ENCODE results near the gene POU2AF2. TPM values are rescaled to one million over a fixed set of nuclear protein-coding genes. Genes with fewer than 3 reads are reported as not detected.
"Not testable (repeated sequence)": the region's sequence is repeated elsewhere in the genome, so short reads cannot be mapped to it uniquely, and the experiment has no call there.

The POU2AF2 gene
- total RNA-seq, 6 experiments from 2014 or later: not detected

DNA sequence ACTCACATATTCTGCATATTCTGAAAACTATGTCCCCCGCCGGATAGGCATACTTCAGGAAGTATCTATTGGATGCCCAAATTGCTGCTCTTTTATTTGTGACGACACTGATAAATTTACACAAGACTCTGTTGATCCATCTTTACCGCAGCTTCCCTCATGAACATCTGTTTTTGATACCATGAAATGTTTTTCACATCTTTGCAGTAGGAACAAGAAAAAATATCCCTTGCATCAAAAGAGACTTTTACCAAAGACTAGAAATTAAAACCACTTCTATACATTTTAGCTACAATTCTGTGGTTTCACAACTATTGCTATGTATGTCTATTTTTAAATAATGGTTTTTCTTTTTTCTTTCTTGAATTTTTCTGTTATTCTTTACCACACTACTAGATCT, 15.3 kb downstream of the POU2AF2 start:
- H3K27ac ChIP-seq: no peak overlapping the region
- H3K27me3 ChIP-seq: no peaks in the 10 kb centered on the region
- H3K4me1 ChIP-seq: no peaks in the 10 kb centered on the region
- intact Hi-C loops (cut with DNase I): no loop called here
- no peak for DNase-seq
- H3K9me3 ChIP-seq: no peaks in the 10 kb centered on the region
- H3K36me3 ChIP-seq: no peaks in the 10 kb centered on the region
- H3K4me3 ChIP-seq: no peak overlapping the region
- ATAC-seq: no peak
- TF ChIP-seq, protein P1, sequence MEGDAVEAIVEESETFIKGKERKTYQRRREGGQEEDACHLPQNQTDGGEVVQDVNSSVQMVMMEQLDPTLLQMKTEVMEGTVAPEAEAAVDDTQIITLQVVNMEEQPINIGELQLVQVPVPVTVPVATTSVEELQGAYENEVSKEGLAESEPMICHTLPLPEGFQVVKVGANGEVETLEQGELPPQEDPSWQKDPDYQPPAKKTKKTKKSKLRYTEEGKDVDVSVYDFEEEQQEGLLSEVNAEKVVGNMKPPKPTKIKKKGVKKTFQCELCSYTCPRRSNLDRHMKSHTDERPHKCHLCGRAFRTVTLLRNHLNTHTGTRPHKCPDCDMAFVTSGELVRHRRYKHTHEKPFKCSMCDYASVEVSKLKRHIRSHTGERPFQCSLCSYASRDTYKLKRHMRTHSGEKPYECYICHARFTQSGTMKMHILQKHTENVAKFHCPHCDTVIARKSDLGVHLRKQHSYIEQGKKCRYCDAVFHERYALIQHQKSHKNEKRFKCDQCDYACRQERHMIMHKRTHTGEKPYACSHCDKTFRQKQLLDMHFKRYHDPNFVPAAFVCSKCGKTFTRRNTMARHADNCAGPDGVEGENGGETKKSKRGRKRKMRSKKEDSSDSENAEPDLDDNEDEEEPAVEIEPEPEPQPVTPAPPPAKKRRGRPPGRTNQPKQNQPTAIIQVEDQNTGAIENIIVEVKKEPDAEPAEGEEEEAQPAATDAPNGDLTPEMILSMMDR (IDR thresholded peaks at IDR 0.05): no peak
- no peak for TF ChIP-seq POLR2A (IDR thresholded peaks at IDR 0.05)
- 61% methylated on average over 4 of the region's 4 CpGs for WGBS (ENCODE audit: insufficient coverage, low coverage, low lambda C conversion rate, missing lambda C conversion rate)

DNA sequence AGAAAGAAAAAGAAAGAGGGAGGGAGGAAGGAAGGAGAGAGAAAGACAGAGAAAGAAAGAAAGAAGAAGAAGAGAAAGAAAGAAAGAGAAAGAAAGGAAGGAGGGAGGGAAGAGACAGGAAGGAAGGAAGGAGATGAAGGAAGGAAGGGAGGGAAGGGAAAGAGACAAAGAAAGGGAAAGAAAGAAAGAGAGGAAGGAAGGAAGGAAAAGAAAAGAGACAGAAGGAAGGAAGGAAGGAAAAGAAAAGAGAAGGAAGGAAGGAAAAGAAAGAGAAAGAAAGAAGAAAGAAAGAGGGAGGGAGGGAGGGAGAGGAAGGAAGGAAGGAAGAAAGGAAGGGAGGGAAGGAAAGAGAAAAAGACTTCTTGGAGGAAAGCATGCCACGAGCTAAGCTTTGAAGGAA, 19.1 kb downstream of the POU2AF2 start:
- Histone ChIP-seq H3K36me3 (no peaks in the 10 kb centered on the region), H3K4me1 (no peaks in the 10 kb centered on the region), H3K9me3 (no peaks in the 10 kb centered on the region), H3K4me3 (no peak overlapping the region), H3K27me3 (no peaks in the 10 kb centered on the region), H3K27ac (no peak overlapping the region)
- DNase-seq (no peak), ATAC-seq (no peak)
- TF ChIP-seq, protein P1 (IDR thresholded peaks at IDR 0.05): no peak
- TF ChIP-seq POLR2A (IDR thresholded peaks at IDR 0.05): no peak
- intact Hi-C loops (cut with DNase I): no loop called here
- 50% methylated on average over 1 of the region's 1 CpG for WGBS (ENCODE audit: insufficient coverage, low coverage, low lambda C conversion rate, missing lambda C conversion rate)

DNA sequence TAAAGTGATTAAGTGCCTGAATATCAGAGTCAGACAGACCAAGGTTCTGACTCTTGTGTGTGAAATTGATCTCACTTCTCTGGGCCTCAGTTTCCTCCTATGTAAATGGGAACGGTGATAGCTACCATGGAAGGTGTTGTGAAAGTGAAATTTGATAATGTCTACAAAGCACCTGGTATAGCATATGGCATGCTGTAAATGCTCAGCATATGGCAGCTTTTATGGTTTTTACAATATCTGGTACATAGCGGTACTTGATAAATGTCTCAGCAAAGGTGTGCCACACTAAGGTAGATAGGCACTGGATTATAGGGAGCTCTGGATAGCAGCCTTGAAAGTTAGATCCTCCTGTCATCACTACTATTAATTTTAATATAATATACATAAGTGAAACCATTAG, 19.9 kb downstream of the POU2AF2 start:
- no peak overlapping the region for H3K4me3 ChIP-seq
- H3K9me3 ChIP-seq: no peaks in the 10 kb centered on the region
- DNase-seq: no peak
- H3K27ac ChIP-seq: no peak overlapping the region
- TF ChIP-seq, protein P1 (IDR thresholded peaks at IDR 0.05): no peak
- no peak for TF ChIP-seq POLR2A (IDR thresholded peaks at IDR 0.05)
- H3K4me1 ChIP-seq: no peaks in the 10 kb centered on the region
- intact Hi-C loops (cut with DNase I): no loop called here
- no peaks in the 10 kb centered on the region for H3K27me3 ChIP-seq
- no peaks in the 10 kb centered on the region for H3K36me3 ChIP-seq
- ATAC-seq: no peak
- 81% methylated on average over 2 of the region's 2 CpGs for WGBS (ENCODE audit: insufficient coverage, low coverage, low lambda C conversion rate, missing lambda C conversion rate)

DNA sequence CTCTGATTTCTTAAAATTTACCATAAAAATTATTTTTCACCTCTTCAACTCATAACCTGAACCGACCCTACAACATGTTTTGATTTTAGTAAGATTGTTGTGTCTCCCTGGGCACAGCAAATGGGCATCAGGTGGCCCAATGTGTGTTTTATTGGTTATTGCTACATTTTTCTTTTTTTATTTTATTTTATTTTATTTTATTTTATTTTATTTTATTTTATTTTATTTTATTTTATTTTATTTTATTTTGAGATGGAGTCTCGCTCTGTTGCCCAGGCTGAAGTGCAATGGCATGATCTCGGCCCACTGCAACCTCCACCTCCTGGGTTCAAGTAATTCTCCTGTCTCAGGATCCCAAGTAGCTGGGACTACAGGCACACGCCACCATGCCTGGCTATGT, 22.8 kb downstream of the POU2AF2 start:
- DNase-seq; H3K27ac ChIP-seq; H3K36me3 ChIP-seq; H3K9me3 ChIP-seq; intact Hi-C loops (cut with DNase I); H3K27me3 ChIP-seq; H3K4me1 ChIP-seq; ATAC-seq; H3K4me3 ChIP-seq: not testable (repeated sequence)
- 8% methylated on average over 2 of the region's 4 CpGs for WGBS (ENCODE audit: insufficient coverage, low coverage, low lambda C conversion rate, missing lambda C conversion rate)

DNA sequence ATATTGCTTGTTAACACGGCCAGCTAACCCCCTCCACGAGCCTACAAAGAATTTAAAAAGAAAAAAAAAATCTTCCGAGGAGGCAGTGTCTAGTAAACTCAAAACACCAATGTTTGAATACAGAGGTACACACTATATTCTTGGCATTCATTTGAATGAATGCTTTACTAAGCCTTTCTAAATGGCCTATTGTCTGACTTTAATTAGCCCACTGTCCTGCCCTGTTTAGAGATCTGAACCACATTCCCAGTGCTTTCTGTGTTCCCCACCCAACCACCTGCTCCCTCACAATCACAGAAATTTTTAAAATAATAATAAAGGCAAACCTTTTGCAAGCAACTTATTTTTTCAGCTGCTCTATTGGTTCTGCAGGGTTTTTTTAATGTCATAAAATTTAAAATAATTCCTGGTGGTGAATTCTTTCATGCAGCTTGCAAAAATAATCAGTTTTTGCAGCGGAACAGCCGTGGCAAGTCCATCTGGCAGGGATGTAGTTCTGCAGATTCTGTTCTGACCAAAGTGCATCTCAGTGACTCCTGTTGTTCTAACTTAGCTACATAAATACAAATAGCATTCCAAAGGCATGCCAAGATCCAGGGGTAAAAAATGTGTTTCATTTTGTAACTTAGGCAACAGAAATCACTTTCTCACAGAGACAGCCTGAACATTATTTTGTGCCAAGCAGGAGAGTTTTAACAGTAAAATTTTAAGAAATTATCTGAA, 23.8 kb downstream of the POU2AF2 start:
- TF ChIP-seq, protein P1 (IDR thresholded peaks at IDR 0.05): no peak
- no peak for TF ChIP-seq POLR2A (IDR thresholded peaks at IDR 0.05)
- H3K4me3 ChIP-seq: no peak overlapping the region
- ATAC-seq: peak; percentile 75 to 97 (median 87)

More for the DNA sequence above, 23.8 kb downstream of the POU2AF2 start:
- Histone ChIP-seq H3K36me3 (no peaks in the 10 kb centered on the region), H3K4me1 (no peaks in the 10 kb centered on the region), H3K27me3 (no peaks in the 10 kb centered on the region), H3K9me3 (no peaks in the 10 kb centered on the region), H3K27ac (no peak overlapping the region)
- 32% methylated on average over 5 of the region's 5 CpGs for WGBS (ENCODE audit: insufficient coverage, low coverage, low lambda C conversion rate, missing lambda C conversion rate)
- no peak for DNase-seq
- intact Hi-C loops (cut with DNase I): no loop called here
